Activated CD4-positive, alpha-beta T cell treated with anti-CD3 and anti-CD28 coated beads, Interleukin-2, Interleukin-6, amounts not matched to agents 100 ng/mL and 50 ng/mL, durations not matched to agents 16 hours and 8 hours (primary cell): ENCODE data around the gene NDUFA5.

ENCODE experiments used
- DNase-seq: peaks from one replicate; pipeline ENCODE4 v3.0.0-alpha.2; 2020

The NDUFA5 gene

GRCh38 chr7:123557398-123558288, at the start of gene NDUFA5:
Gene NDUFA5, minus strand, starts transcription at chr7:123557818. Its CDS starts 23 bp downstream, at chr7:123557795.
- DNase-seq, result peak; percentile 98

- no peak for DNase-seq
These were observed 47.1 kb upstream of the NDUFA5 start for GRCh38 chr7:123604739-123605138.

GRCh38 chr7:123602648-123603047, 45.0 kb upstream of the NDUFA5 start:
- DNase-seq, result no peak

- no peak for DNase-seq
These were observed 43.9 kb upstream of the NDUFA5 start, which contains the start of gene ASB15 for GRCh38 chr7:123601530-123601929. Gene ASB15, plus strand, starts transcription at chr7:123601821. Its CDS starts 12,682 bp downstream, at chr7:123614503.

- DNase-seq, result no peak
These were observed 43.3 kb upstream of the NDUFA5 start for GRCh38 chr7:123600876-123601275.

GRCh38 chr7:123599766-123600165, 42.1 kb upstream of the NDUFA5 start:
- DNase-seq, result no peak

GRCh38 chr7:123598657-123599056, 41.0 kb upstream of the NDUFA5 start:
- DNase-seq, result no peak

- no peak for DNase-seq
These were observed 37.2 kb upstream of the NDUFA5 start for GRCh38 chr7:123594813-123595241.

- DNase-seq, result no peak
These were observed 30.8 kb upstream of the NDUFA5 start for GRCh38 chr7:123588376-123588775.

- no peak for DNase-seq
These were observed 26.2 kb upstream of the NDUFA5 start for GRCh38 chr7:123583821-123584220.

- DNase-seq, result no peak
These were observed 23.5 kb upstream of the NDUFA5 start for GRCh38 chr7:123581162-123581459.

- DNase-seq, result peak; percentile 13
These were observed 23.0 kb upstream of the NDUFA5 start for GRCh38 chr7:123580406-123581161.

GRCh38 chr7:123579416-123579815, 21.8 kb upstream of the NDUFA5 start:
- no peak for DNase-seq

- no peak for DNase-seq
These were observed 16.4 kb upstream of the NDUFA5 start for GRCh38 chr7:123573896-123574467.

GRCh38 chr7:123573341-123573740, 15.7 kb upstream of the NDUFA5 start:
- DNase-seq, result no peak

GRCh38 chr7:123571684-123572083, 14.1 kb upstream of the NDUFA5 start:
- no peak for DNase-seq

GRCh38 chr7:123571187-123571586, 13.6 kb upstream of the NDUFA5 start:
- DNase-seq, result no peak

- DNase-seq, result no peak
These were observed 13.0 kb upstream of the NDUFA5 start for GRCh38 chr7:123570390-123571182.

- no peak for DNase-seq
These were observed 11.9 kb upstream of the NDUFA5 start for GRCh38 chr7:123569352-123570010.

GRCh38 chr7:123562121-123562520, 4.5 kb upstream of the NDUFA5 start:
- DNase-seq, result no peak

GRCh38 chr7:123558289-123558874, 764 bp upstream of the NDUFA5 start:
- DNase-seq, result no peak

- no peak for DNase-seq
These were observed 611 bp downstream of the NDUFA5 start for GRCh38 chr7:123557016-123557397.
